SH-SY5Y (cell line): ENCODE results near the gene ZBED6.

Source experiments
- GATA2 ChIP-seq: IDR thresholded peaks from 2 replicates; pipeline ENCODE4 v1.6.1; 2011; ENCODE audit warnings: mild to moderate bottlenecking, low read depth, low read length
- GATA3 ChIP-seq: IDR thresholded peaks from 2 replicates; pipeline ENCODE4 v1.6.1; 2011; ENCODE audit warnings: low read depth, mild to moderate bottlenecking, low read length, moderate library complexity

GRCh38 chr1:203764105-203765028, 31.1 kb upstream of the ZBED6 start:
- TF ChIP-seq GATA3 (no peak), GATA2 (no peak)
